ENCODE data around the gene AGAP3.

Gene AGAP3

DNA sequence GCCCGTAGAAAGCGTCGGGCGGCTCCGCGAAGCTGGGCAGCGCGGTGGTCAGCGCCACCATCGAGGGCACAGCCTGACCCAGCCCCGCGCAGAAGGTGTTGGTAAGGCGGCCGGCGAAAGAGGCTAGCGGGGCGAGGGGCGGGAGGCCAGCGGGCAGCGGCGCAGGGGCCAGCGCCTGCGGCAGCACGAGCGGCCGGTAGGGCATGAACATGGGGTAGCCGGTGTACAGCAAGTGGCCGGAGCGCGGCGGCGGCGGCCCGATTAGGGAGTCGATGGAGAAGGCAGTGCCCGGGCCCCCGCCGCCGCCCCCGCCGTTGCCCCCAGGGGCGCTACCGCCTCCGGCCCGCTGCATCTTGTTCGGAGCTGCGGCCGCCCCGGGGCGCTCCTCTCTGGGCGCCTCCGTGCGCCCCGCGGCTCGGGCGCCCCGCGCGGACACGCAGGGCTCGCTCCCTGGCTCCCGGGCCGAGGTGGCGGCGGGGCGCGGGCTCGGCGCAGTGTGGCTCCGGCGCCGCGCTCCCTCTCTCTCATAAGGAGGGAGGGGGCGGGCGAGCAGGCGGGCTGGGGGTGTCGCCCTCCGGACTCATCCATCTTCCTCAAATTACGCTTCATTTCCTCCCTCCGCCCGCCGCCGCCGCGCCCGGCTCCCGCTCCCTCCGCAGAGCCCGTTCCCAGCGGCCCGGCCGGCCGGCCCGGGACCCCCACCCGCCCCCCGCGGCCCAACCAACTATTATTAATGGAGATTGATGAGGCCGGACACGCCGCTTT is 81.1 kb downstream of the AGAP3 start, which contains the start of gene GBX1:
TSS of gene GBX1 (minus strand) at position 498 of the 765 bp plus-strand sequence. CDS start at position 352, 146 bp downstream.
- peak; percentile 67 for DNase-seq (ENCODE audit: low spot score)

DNA sequence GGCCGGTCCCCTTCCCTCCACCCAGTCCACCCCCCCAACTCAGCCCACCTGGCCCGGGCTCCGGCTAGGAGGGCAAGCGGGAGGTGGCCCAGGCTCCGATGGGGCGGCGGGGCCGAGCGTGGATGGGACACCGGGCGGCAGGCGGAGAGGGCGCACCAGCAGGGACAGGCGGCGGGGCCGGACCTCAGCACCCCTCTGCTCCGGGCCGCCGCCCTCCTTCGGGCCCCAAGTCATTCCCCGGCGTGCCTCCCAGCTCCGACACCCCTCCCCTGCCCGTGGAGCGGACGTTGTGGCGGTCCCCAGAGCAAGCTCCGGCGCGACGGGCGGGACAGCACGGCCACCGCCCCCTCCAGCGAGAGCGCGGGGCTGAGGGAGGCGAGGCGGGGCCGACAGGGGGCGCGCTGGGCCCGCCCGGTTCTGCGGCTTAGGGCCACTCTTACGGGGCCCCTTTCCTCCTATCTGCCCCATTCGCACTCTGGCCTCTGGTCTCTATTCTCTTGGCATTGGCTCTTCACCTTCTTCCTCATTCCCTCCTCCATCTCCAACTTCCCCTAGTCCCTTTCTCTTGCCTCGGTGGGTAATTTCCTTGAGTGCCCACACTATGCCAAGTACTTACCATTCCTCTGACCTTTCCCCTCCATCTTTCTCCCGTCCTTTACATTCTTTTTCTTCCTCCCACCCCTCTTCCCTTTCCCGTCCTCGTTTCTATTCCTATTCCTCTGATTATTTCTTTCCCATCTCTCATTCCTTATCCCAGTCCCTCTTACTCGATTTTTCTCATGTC is 81.9 kb downstream of the AGAP3 start:
- DNase-seq (ENCODE audit: low spot score), result peak; percentile 88

DNA sequence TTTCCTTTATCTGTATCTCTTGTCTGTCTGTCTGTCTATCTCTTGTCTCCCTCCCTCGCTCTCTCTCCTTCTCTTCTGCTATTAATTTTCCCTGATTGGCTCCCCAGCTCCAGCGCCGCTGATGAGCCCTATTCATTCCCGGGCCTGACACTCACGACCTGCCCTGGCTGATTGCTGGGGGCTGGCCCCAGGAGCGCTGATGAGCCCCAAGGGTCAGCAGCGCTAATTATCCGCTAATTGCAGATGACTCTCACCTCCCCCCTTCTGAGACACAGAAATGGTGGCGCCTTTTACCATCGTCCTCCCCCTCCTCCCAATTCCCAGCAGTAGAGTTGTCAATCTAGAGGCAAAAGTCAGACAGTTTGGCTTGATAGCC is 82.5 kb downstream of the AGAP3 start:
- DNase-seq (ENCODE audit: low spot score), result no peak

DNA sequence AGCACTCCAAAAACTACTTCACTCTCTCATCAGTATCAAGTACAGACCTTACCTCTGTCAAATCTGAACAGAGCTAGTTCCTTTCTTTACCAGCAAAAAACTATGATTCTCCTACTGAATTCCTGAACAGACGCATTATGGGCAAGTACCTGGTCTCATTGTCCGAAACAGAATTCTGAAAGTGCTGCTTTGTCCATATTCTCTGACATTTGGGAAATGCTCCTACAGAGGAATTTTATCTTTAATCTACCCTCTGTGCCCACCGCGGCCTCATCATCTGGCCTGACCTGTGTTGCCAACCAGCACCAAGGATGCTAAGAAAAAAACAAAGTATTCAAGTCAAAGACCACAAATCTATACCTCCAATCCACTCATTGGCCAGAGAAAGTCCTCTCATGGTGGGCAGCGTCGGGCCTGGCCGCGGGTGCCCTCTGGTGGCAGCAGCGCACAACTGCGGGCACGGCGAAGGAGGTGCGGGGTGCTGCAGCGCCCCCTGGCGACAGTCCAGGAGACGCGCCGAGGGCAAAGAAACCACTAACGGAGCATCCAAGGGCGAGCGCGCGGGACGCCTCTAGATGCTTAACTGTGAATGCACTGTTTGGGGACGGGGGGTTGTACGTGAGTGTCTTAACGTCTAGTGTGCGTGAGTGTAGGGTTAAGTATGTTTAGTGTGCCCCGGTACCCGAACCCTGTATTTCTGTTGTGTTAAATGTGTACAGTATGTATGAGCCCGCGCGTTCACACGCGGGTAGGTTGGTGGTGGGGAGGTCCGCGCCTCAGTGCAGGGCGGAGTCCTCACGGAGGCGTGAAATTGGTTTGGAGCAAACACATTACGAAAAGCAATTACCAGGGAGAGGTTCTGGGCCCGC is 86.2 kb downstream of the AGAP3 start:
- DNase-seq (ENCODE audit: low spot score), result peak; percentile 88

DNA sequence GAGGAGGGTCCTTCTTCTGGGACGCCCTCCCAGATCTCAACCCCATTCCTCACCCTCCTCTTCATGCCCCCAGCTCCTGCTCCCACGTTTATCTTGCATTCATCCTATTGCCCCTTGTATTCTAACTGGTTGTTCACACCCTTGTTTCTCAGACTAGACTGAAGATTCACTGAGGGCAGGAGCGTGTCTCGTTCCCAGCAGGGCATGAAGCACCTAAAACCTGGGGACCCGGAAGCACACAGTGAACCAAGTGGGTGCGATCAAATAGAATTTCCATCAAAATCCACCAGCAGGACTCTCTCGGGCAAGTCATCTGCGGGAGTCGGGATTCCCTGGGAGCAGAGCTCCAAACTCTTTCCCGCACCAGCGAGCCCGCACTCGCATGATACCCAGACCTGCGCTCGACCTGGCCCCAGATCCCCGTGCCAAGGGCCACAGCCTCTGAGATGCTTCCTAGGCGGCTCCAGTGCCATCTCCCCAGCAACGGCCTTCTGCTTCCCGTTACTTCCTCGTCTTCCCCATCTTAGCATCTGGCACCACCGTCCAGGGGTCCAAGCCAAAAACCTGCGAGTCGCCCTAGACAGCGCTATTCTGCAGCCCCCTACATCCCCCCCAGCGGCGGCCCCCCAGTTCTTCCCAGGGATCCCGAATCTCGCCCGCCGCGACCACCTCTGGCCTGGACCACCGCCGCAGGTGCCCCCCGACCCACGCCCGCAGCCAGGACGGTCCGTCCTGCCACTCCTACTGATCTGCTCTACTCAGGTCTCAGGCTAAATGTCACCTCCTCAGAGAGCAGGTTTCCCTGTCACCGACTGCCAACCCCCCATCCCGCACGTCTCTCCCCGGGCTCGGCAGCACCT is 87.3 kb downstream of the AGAP3 start:
- DNase-seq (ENCODE audit: low spot score), result no peak

DNA sequence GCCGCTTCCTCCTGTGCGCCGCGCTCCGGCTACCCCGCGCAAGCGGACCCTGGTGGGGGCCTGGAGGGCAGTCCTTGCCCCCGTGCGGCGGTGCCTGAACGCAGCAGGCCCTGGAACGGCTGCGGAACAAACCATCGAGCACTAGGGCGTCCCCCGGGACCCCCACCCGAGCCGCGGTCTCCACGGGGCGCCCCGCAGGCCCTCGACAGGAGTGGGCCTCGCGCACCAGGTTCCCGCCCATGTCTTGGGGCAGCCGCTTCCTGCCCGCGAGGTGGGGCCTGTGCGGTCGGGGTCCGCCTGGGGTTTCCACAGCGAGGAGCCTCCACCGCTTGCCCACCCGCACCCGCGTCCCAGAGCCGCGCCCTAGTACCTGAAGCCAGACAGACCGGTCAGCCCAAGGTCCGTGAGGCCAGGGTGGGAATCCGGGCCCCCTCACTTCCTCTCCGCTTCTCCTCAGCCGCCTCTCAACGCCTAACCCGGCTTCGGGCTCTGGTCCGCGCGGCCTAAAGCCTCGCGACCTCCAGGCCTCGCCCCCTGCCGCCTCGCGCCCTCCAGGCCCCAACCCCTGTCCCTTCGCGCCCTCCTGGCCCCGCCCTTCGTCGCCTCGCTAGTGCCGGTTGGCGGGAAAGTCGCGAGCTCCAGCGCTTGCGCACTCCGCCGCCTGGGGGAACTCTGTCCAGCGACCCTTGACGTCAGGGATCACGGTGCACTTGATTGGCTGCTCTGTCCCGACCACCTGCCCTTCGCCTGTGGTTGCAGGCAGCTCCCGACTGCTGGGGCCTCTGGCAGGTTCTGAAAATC is 88.2 kb downstream of the AGAP3 start:
- no peak for DNase-seq (ENCODE audit: low spot score)

DNA sequence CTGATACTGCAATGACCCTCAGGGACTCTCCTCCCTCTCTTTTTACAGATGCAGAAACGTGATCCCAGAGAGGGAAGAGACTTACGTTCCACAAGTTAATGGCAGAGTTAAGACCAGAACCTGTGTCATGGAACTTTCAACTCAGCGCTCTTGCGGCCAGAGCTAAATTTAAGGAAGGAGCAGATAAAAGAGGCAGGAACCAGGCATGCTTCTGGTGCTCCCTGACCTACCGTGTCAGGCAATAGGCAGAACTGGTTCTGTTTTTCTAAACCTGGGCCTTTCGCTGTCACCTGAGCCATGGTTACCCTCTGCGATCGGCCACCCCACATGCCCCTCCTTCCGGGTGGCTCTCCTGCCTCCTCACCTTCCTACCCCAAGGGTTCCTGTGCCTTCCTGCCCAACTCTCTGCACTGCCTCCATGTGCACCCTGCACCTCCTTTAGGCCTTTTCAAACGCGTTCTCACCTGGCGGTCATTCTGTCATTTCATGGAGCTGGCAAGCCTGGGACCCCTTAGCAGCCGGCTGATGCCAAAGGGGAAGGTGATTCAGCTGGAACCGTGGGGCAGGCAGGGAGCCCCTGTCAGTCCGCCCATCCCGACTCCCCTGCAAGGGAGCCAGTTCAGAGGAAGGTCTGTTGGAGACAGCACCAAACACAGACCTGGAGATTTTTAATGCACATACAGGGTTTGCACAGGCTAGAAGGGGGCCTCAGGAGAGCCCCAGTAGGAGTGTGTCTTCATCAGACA is 88.9 kb downstream of the AGAP3 start:
- no peak for DNase-seq (ENCODE audit: low spot score)

DNA sequence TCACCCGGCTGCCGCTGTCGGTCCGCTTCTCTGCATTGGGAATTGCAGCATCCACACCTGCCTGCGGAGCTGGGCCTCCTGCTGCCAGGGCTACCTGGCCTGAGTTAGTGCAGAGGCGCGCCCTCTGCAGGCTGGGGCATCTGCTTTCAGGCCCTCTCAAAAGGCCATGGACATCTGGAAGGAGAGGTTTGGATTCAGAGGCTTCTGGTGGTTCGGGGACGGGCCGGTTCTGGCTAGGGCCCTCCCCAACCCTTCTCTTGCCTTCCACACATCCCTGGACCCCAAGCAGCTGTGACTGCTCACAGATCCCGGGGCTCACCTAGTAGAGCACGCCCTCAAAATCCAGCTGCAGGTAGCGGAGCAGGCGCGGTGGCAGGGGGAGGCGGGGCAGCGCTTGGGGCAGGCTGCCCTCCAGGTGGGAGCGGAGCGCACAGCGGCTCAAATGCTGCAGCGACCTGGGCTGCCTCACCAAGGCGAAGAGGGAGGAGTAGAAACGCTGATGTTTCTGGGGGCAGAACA is 89.6 kb downstream of the AGAP3 start:
- DNase-seq (ENCODE audit: low spot score), result no peak

DNA sequence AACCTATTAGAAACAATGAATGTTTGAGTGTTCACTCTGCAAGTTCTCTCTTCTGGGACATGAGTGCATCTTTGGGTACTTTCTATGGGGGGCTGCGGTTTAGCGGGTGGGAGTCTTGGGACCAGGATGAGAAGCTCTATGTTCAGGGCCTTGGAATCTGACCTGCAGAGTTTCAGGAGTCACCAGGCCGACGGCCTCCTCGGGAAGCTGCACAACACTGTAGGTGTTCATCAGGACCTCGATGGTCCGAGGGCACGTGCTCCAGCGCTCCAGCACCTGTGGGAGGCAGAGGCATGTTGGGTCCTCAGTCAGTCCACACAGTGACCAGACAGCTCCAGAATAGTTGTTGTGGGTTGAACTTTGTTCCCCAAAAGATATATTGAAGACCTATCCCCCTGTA is 90.1 kb downstream of the AGAP3 start:
- no peak for DNase-seq (ENCODE audit: low spot score)

DNA sequence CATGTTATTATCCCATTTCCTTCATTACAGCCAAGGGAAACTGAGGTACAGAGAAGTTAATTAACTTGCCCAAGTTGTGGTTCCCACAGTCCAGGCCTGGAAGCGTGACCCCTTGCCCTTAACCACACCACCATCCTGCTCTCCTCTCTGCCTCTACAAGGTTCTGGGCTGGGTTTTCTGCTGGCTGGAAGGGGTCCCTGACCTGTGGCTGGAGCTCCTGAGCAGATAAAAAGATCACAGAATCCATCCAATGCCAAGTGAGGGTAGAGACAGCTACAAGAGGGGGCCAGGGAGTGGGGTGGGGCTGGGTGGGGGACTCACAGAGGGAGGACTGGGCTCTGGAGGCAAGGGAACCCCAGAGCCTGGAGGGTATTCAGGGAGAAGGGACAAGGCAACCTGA is 91.0 kb downstream of the AGAP3 start:
- DNase-seq (ENCODE audit: low spot score), result no peak

DNA sequence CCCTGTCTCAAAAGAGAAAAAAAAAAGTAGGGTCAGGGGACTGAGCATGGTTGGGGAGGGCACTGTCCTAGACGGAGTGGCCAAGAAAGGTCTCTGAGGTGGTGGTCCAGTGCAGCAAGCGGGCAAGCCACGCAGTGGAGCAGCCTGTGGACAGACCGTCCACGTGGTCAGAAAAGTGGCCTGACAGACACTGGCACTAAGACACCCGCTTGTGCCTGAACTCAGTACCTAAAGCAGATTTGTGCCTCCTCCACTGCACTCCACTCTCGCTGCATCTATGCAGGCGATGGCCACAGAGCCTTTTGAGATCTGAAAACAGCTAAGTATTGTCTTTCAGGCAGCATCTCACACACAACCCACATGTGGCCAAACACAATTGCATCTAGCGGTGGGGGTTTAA is 92.0 kb downstream of the AGAP3 start:
- no peak for DNase-seq (ENCODE audit: low spot score)

DNA sequence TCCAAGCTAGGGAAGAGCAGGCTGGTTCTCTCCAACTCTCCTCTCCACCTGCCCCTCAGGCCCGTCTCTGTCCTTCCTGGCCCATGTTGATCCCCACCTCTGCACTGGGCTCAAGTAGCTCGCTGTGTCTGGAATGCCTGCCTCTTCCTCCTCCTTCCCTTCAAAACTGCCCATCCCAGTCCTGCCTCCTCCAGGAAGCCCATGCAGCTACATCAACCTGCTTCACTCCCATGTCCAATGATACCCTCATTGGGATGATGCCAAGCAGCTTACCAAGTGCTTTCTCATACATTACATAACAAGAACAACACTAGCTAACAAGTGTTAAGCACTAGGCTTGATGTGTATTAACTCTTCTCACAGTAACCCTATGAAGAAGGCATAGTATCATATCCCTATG is 92.6 kb downstream of the AGAP3 start:
- no peak for DNase-seq (ENCODE audit: low spot score)

DNA sequence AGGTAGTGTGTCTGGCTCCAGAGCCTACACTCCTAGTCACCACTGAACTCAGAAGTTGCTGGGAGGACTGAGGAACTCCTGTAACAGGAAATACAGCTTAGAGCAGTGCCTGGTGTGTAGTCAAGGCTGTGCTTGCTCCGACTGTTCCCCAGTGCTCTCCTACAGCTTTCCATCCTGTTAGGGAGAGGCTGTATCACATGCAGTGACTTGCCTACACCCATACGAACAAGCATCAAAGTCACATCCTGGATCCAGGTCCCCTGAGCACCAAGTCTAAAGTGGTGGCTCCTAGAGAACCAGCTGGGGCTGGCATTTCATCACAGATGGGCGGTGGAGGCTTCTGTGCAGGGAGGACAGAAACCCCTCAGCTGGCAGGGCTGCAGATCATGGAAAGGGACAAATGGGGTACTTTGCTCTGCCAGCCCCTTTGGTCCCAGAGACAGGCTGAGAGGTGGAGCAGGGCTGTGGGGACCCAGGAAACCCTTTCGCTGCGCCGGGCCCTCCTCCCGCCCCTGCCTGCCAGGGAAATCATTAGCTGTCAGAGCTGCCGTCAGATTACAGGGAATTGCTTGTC is 93.1 kb downstream of the AGAP3 start:
- DNase-seq (ENCODE audit: low spot score), result no peak

DNA sequence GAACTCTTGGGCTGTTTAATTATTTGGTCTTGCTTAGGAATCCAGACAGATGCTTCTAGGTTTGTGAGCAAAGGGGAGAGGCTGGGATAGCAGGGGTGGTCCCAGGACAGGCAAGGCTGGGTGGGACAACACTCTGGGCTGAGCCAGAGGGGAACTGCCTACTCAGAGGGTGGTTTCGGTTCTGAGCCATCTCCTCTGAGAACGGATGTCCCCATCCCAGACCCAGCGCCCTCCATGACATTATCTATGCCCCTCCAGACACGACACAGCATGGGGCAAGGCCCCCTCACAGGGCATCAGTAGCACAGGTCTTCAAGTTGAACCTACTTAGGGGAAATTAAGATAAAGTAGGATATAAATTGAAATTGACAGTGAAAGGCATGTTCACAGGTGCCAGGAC is 93.7 kb downstream of the AGAP3 start:
- no peak for DNase-seq (ENCODE audit: low spot score)

DNA sequence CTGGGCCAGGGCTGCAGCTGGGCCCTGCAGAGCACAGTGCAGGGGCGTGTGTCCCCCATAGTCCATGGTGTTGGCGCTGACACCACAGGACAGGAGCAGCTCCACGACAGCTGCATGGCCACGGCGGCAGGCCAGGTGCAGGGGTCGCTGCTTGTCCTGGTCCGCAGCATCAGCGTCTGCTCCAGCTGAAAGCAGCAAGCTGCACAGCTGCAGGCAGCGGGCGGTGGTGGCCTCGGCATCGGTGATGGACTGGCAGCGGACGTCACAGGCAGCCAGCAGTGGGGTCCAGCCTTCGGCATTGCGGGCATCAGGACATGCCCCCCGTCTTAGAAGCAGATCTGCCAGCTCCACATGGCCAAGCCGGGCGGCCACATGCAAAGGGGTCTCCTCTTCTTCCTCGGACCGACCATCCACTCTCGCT is 94.7 kb downstream of the AGAP3 start:
- DNase-seq (ENCODE audit: low spot score), result no peak

DNA sequence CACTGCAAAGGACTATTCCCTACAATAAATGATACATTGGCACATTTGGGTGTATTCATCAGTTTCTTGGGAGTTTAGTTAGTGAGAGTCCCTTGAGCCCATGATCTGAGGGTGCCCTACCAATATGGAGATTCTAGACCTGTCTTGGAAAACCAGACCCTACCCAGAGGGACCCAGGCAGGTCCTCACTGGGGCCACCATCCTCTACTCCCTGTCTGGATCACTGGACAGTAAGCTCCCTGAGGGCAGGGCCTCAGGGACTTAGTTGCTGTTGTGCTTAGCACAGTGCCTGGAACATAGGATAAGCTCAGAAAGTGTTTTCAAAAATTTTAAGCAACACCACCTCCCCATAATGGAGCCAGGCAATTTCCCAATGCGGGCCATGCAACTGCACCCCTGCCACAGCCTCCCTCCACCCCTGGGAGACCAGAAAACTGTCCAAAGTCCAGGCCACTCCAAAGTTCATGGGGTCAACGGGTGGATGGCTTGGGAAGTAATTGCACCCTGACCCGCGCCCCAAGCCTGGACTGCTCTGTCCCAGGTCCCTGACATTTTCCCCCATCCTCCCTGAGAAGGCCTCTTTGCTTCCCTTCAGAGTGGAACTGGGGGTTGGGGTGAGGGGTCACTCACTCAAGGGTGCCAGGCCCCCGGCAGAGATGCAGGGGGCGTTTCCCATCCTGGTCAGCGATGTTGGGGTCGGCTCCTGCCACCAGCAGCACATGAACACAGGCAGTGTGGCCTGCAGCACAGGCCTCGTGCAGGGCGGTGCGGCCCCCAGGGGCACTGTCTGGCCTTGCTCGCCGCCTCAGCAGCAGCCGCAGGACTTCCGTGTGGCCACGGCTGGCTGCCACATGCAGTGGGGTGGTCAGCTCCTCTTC is 99.7 kb downstream of the AGAP3 start:
- DNase-seq (ENCODE audit: low spot score), result no peak

DNA sequence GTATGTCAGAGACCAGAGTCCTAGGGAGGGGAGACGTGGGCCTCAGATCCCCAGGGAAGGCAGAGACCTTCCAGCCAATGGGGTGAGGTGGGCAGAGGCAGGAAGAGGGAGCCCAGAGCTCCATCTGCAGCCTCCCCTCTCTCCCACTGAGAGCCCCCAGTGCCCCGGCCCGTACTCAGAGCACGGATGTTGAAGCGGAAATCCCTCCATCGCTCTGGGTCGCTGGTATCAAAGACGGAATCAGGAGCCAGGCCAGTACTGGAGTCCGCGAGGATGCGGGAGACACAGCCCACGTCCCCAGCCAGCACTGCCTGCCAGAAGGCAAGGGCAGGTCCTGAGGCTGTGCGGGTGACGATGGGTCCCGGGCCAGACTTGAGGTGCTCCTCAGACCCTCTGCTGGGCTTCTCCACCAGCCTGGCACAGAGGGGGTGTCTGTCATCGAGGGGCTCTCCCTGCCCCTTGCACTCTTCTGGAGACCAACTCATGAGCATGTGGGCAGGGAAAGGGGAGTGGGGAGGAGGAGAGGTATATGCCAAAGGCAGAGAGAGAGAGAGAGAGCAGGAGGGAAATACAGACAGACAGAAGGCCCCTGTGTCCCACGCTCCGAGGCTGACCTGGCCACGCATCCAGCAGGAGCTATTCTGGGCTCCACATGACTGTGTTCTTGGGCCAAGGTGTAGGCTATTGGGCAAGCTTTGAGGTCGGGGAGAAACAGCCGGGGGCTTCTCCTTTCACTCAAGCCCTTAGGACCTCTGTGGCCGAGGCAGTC is 100.5 kb downstream of the AGAP3 start, which contains the start of gene ASB10:
TSS of gene ASB10 (minus strand) at position 611 of the 769 bp plus-strand sequence. CDS start at position 491, 120 bp downstream.
- no peak for DNase-seq (ENCODE audit: low spot score)

Measured in HuH-7 (cell line).